Measurements from ENCODE around the gene KIAA1217. TPM values are rescaled to one million over a fixed set of nuclear protein-coding genes. Genes with fewer than 3 reads are reported as not detected.
A peak's percentile ranks its signal among the peaks of the same experiment; 100 is the strongest.

Gene KIAA1217
- total and polyA plus RNA-seq, 2 of the 8 experiments (the other 6 are each of a cell fraction or from before 2014, with no cell fraction given) = 4.5 to 15.6 TPM

GRCh38 chr10:24396396-24396795 lies 187.5 kb downstream of the KIAA1217 start:
- Histone ChIP-seq H4K5ac (ENCODE audit: insufficient read length, low read depth, low read length) (no peak overlapping the region), H3K4me3 (ENCODE audit: extremely low read depth in 1 of 4, insufficient read depth in 2 of 4, low read depth in 3 of 4, low read length in 4 of 4) (no peak overlapping the region), H3K4me1 (replicated peaks in 1 of 4; ENCODE audit: control insufficient read depth in 3 of 4, insufficient read depth in 4 of 4, low read length in 3 of 4) (no peaks in the 10 kb centered on the region), H3K9ac (replicated peaks in 1 of 4; ENCODE audit: extremely low read depth in 1 of 4, low read depth in 3 of 4, low read length in 3 of 4) (no peak overlapping the region), H3K23me2 (ENCODE audit: low read depth, low read length) (no peaks in the 10 kb centered on the region), H2BK15ac (ENCODE audit: low read length) (no peak overlapping the region), H4K91ac (replicated peaks; ENCODE audit: insufficient read length, low read length) (no peak overlapping the region), H2BK12ac (ENCODE audit: low read depth, low read length) (no peak overlapping the region), H3K56ac (replicated peaks; ENCODE audit: insufficient read length, low read depth, low read length) (no peak overlapping the region), H2AFZ (ENCODE audit: low read length) (no peak overlapping the region), H3K18ac (ENCODE audit: extremely low read depth, low read length) (no peak overlapping the region), H3K4ac (replicated peaks; ENCODE audit: insufficient read length, low read depth, low read length) (no peak overlapping the region), H3K79me2 (ENCODE audit: control insufficient read depth in 1 of 2, insufficient read depth in 2 of 2, low read length in 2 of 2) (no peaks in the 10 kb centered on the region), H3K27ac (ENCODE audit: low read depth, low read length) (no peak overlapping the region), H3K36me3 (ENCODE audit: control insufficient read depth in 2 of 4, insufficient read depth in 4 of 4, low read length in 3 of 4) (no peaks in the 10 kb centered on the region), H2BK120ac (replicated peaks; ENCODE audit: low read depth, low read length) (no peak overlapping the region), H3K4me2 (ENCODE audit: insufficient read depth in 1 of 2, low read depth in 2 of 2, low read length in 2 of 2) (no peak overlapping the region), H3K14ac (ENCODE audit: insufficient read length) (no peak overlapping the region), H4K20me1 (replicated peaks in 1 of 2; ENCODE audit: control insufficient read depth in 1 of 2, insufficient read depth in 2 of 2, low read length in 2 of 2) (no peaks in the 10 kb centered on the region), H3K27me3 (replicated peaks in 1 of 4; ENCODE audit: control insufficient read depth in 3 of 4, extremely low read depth in 1 of 4, insufficient read depth in 3 of 4, low read length in 3 of 4) (no peaks in the 10 kb centered on the region), H3K23ac (ENCODE audit: insufficient read length) (no peak overlapping the region), H2BK5ac (ENCODE audit: low read depth, low read length) (no peak overlapping the region), H2AK5ac (ENCODE audit: low read depth, low read length) (no peak overlapping the region), H3K79me1 (ENCODE audit: low read depth, low read length) (no peaks in the 10 kb centered on the region), H2BK20ac (ENCODE audit: low read length) (no peak overlapping the region), H3K9me3 (ENCODE audit: insufficient read depth in 2 of 2, low read depth in 1 of 2, low read length in 1 of 2) (no peaks in the 10 kb centered on the region), H4K8ac (ENCODE audit: extremely low read depth, insufficient read depth, low read length) (no peak overlapping the region)
- CTCF ChIA-PET (ENCODE audit: partially characterized antibody) = interaction anchor here (0.5 to 2.8 kb wide), 5 partner anchors 73 to 129 kb away, joined by 3 to 12 read pairs (median 3); no protein-coding TSS in a partner anchor
- TF ChIP-seq JUND (IDR thresholded peaks at IDR 0.05; ENCODE audit: low read length) (no peak), YY1 (IDR thresholded peaks at IDR 0.05; ENCODE audit: low read depth, low read length) (no peak), POLR2AphosphoS5 (IDR thresholded peaks at IDR 0.05; ENCODE audit: low read depth, low read length) (no peak), KDM5A (IDR thresholded peaks at IDR 0.05; ENCODE audit: low read length) (no peak), SIX5 (IDR thresholded peaks at IDR 0.05; ENCODE audit: low read depth, low read length) (no peak), RNF2 (IDR thresholded peaks at IDR 0.05; ENCODE audit: borderline replicate concordance, low read depth, low read length, missing control alignments, poor library complexity, severe bottlenecking) (no peak), TAF1 (IDR thresholded peaks at IDR 0.05; ENCODE audit: low read depth, low read length) (no peak), RBBP5 (IDR thresholded peaks at IDR 0.05; ENCODE audit: borderline replicate concordance, low read depth, low read length) (no peak), SP4 (IDR thresholded peaks at IDR 0.05; ENCODE audit: low read length) (no peak), RAD21 (IDR thresholded peaks at IDR 0.05 in 1 of 2, conservative IDR thresholded peaks at IDR 0.05 in 1 of 2; ENCODE audit: low read depth in 2 of 2, low read length in 2 of 2) (peak in 1 of 2 experiments; percentile 26; a peak in 1 of 4 replicates), JUN (IDR thresholded peaks at IDR 0.05; ENCODE audit: low read depth, low read length) (no peak)
- TF ChIP-seq, protein P1, sequence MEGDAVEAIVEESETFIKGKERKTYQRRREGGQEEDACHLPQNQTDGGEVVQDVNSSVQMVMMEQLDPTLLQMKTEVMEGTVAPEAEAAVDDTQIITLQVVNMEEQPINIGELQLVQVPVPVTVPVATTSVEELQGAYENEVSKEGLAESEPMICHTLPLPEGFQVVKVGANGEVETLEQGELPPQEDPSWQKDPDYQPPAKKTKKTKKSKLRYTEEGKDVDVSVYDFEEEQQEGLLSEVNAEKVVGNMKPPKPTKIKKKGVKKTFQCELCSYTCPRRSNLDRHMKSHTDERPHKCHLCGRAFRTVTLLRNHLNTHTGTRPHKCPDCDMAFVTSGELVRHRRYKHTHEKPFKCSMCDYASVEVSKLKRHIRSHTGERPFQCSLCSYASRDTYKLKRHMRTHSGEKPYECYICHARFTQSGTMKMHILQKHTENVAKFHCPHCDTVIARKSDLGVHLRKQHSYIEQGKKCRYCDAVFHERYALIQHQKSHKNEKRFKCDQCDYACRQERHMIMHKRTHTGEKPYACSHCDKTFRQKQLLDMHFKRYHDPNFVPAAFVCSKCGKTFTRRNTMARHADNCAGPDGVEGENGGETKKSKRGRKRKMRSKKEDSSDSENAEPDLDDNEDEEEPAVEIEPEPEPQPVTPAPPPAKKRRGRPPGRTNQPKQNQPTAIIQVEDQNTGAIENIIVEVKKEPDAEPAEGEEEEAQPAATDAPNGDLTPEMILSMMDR (IDR thresholded peaks at IDR 0.05; ENCODE audit: control extremely low read depth in 1 of 3, insufficient read depth in 1 of 3, low read depth in 1 of 3, low read length in 3 of 3) = peak; percentile 24 to 29 (median 25); a peak in 3 of 4 replicates
- DNase-seq (ENCODE audit: low read depth in 1 of 2, low spot score in 2 of 2) (no peak), FAIRE-seq (no peak)
- POLR2A ChIA-PET (ENCODE audit: partially characterized antibody) = no interaction called here
- WGBS, 2 experiments (ENCODE audit: extremely low coverage in 1 of 2, insufficient coverage in 1 of 2, insufficient read length in 1 of 2, insufficient replicate concordance in 2 of 2, low coverage in 1 of 2, low lambda C conversion rate in 2 of 2, missing lambda C conversion rate in 1 of 2) = 91 to 100% methylated on average over 1 to 4 of the region's 4 CpGs

Measured in H1 (cell line).